GM21367 (cell line): ENCODE measurements around the gene WNT11.

Source experiments
- ATAC-seq: cut with Tn5 transposase; IDR thresholded peaks from one replicate; pipeline ENCODE4 v1.9.1; 2021; ENCODE audit not compliant: unreplicated experiment

Gene WNT11

GRCh38 chr11:76238551-76238950 is 32.2 kb upstream of the WNT11 start:
- no peak for ATAC-seq

- no peak for ATAC-seq
Observed at GRCh38 chr11:76237914-76238313, 31.6 kb upstream of the WNT11 start.

DNA sequence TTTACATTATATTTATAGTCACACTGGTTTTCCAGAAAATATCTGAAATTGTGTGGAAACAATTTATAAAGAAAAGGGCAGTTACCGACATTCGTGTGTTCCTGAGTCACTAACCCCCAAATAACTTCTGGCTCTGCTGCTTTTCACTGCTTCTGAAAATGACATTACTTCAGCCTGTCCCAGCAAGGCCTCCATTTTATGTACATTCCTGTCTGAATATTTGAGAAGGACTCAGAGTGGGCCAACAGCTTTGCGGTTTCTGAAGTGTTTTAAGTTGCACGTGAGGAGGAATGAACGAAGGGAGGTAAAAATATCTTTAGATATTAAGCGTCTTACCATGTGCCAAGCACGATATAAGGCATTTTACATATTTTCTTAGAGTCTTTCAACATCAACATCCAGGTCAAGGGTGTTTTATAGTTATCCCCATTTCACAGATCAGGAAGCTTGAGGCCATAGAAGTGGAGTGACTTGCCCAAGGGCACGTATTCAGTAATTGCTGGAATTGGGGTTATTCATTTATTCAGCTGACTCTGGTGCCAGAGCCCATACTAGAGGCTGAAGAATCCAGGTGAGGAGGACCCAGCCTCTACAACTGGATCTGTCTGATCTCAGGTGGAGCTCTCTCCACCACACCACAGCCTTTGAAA is 30.8 kb upstream of the WNT11 start:
- ATAC-seq, result no peak

DNA sequence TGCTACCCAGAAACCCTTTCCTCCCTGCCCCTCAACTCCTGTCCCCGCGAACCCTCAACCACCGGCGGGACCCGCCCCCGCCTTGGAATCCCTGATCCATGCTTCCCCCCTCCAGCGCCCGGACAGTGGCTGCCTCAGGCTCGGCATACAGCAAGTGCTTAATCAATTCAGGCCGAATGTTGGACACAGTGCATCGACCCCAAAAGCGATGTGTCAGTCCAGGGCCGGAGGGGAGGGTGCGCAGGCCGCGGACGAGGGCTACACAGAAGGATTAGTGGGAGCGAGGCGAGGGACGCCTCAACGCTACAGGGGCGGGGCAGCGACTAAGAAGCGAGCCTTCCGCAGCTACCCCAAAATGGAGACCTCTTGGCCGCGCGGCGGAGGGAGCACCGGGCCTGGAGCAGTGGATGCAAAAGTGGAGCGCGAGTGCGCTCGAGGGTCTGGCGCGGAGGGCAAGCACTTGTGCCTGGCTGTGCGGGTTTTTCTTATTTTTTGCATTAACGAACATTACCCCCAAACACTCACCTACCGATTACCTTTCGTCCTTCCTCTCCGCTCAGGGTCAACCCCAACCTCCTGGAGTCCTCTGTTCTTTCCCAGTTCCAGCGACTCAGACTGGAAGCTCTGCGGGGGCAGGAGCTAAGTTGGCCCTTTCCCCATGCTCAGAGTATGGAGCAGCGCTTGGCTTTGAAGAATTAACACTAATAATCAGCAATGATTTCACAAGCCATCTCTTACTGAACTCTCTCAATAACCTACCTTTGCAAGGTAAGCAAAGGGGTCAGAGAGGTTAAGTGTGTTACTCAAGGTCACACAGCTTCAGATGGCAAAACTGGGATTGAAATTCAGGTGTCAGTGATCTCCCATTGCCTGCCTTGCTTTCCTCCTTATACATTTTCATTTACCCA is 30.0 kb upstream of the WNT11 start:
- no peak for ATAC-seq

GRCh38 chr11:76235233-76236091 is 29.2 kb upstream of the WNT11 start:
- ATAC-seq, result peak; percentile 50

DNA sequence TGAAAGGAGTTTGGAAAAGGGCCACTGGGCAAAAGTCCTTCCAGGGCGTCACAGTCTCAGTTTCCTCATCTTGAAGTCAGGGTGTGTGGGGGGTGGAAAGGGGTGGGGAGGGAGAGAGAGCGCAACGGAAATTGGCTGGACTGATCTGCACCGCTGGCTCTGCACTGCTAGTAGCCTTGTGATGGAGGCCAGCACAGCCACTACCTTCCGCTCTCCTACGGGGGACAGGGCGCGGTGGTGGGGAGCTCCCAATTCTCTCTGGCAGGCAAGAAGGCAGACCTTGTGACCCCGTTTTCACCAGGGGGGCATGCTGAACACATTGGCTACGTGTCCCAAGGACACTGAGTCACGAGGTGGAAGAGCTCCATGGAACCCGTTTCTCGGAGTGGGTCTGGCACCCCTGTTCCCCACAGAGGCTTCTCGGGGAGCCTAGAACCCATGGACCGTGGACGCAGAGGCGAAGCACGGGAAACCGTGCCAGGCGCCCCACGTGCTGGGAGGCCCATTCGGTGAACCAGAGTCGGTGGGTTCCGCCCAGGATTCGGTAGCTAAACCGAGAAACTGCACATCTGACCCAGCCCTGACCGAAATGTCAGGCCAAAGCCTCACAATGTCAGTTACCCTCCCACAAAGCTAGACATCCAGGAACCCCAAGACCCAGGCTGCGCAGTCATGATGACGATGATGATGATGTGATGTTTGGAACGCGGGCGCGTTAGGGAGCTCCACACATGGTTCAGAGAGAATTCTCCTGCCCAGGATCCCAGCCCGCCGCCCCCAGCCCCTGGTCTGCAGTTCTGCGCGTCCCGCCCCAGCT is 28.3 kb upstream of the WNT11 start:
- ATAC-seq, result peak; percentile 30

DNA sequence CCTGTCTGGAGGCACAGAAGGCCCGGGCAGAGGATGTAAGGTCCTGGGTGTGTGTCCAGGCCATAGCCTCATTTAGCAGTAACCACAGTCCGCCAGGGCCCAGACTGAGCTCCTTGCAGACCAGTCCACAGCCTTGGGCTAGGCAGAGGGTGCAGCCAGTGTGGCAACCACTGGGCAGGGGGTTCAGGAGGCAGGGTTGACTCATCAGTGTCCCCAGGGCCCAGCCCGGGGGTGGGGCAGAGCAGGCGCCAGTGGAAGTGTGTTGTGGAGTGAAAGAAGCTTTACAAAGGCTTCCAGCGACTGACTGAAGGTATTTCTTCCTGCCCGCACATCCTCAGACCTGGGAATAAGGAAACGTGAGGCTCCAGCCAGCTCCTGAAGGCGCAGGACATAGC is 27.7 kb upstream of the WNT11 start:
- no peak for ATAC-seq

GRCh38 chr11:76233196-76233921 is 27.1 kb upstream of the WNT11 start:
- ATAC-seq, result no peak

- no peak for ATAC-seq
Observed at GRCh38 chr11:76232026-76232665, 25.8 kb upstream of the WNT11 start.

- no peak for ATAC-seq
Observed at GRCh38 chr11:76231121-76231738, 24.9 kb upstream of the WNT11 start.

DNA sequence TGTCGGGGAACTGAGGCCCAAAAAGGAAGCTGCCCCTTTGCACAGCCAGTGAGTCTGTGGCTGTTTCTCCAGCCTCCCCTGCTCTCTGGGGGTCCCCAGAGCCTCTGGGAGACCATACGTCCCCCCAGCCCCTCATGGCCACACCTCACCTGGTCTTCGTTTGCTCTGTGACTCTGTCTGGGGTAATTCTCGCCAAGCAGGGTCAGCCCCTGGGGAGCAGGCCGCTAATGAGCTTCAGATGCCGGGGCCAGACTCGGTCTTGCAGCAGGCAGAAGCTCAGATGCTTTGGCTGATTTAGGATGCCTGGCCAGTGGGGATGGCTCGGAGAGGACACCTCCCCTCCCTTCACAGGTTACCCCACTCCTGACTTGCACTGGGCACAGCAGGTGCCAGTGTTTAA is 24.1 kb upstream of the WNT11 start:
- ATAC-seq, result no peak

DNA sequence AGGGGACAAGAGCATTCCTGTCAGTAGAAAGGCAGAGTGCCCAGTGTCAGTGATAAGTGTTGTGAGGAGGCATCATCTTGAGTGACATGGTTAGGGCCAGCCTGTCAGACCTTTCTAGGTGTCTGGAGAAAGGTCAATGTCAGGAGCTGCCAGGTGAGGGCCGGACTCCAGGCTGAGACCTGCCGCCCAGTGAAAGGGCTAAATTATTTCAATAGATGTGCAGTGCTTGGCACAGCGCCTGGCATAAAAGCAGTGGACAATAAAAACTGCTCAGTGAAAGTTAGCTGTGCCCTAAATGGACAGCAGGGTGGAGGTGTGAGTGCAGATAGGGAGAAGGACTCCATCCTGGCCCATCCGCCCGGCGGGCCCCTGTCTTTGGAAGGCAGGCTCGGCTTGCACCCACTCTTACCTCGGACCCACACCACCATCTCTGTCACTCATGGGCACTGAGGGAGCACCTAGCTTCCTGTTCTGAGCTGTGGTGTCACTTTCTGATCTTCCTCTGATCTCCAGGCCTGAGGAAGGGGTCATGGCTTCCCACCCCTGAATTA is 23.5 kb upstream of the WNT11 start:
- ATAC-seq, result no peak

DNA sequence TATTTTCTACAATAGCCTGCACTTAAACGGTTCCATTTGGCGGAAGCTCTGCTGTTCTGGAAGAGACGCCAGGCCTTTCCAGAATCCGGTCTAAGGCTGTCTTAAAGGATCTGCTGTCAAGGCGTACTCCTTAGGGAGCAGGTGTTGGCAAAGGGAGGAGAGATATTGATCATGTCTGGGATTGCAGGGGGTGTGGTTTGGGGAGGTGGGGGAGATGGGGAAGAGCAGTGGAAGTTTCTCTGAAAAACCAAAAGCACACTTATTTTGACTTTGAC is 22.5 kb upstream of the WNT11 start:
- ATAC-seq, result no peak

DNA sequence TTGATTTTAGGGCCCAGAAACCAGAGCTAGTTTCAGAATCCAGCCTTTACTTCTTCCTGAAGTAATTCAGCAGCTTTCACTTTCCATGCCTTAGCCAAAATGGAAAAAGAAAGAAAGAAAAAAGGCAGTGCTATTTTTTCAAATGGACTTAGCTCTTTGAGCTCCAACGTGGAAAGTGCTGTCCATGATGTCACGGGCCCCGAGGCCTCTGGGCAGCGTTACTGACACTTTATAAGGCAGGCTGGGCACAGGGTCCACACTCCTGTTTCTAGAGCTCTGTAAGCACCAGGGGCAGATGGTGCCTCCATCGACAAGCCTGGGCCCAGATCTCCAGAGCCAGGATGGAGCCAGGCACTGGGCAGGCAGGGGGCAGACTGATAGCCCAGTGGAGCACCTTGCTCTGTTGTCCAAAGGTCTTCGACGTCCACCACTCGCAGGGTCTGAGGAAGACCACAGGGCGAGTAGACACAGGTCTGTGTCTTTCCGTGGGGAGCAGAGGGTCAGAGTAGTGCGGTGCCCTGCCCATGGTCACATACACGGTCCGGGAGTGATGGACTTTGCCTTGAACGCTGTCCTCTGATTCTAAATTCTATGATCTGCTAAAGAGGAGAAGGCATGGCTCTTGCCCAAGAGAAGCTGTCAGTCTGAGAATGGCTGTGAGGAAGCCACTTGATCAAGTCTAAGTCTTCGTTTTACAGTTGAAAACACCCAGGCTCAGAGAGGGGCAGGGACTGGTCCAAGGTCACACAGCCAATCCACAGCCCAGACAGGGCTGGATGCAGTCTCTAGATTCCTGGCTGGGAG is 22.0 kb upstream of the WNT11 start:
- ATAC-seq, result no peak

GRCh38 chr11:76226626-76227025 is 20.3 kb upstream of the WNT11 start:
- ATAC-seq, result no peak

DNA sequence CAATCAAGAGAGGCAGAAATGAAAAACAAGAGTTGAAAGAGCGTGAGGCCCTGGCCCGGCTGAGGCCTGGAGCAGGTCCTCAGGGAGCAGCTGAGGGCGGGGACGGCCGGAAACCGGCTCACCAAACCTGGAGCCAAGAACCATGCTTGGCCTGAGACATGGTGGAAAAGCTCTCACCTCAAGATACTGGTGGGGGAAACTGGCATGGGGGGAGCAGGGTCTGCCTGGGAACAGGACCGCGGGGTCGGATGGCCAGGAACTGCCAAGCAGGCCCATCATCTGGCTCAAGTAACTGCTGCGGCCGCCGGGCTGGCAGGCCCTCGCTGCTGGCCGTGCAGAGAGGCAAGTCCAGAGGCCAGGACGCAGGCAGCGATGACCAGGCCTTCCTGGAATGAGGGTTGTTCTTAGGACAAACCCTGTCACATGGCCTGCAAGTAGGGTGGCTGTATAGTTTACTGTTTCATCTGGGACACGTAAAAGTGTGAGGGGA is 18.9 kb upstream of the WNT11 start:
- ATAC-seq, result no peak

GRCh38 chr11:76224461-76225121 is 18.3 kb upstream of the WNT11 start:
- no peak for ATAC-seq

- no peak for ATAC-seq
Observed at GRCh38 chr11:76221365-76221764, 15.1 kb upstream of the WNT11 start.
